T-helper 17 cell (primary cell): ENCODE measurements around the gene SUSD2. TPM values are rescaled to one million over a fixed set of nuclear protein-coding genes. Genes with fewer than 3 reads are reported as not detected.
"Not testable (repeated sequence)": the region's sequence is repeated elsewhere in the genome, so short reads cannot be mapped to it uniquely, and the experiment has no call there.

ENCODE experiments used
- ATAC-seq: fragments of 150-1000 bp; cut with Tn5 transposase; 2 replicates; pipeline ENCODE4 v1.10.0; 2021; ENCODE audit warnings: mild to moderate bottlenecking, moderate library complexity
- DNase-seq, 3 donors: peaks; one replicate each; pipeline versions ENCODE4 v3.0.0 to v3.0.0-alpha.2; 2020 to 2021
- H3K9me3 ChIP-seq: one replicate; pipeline ENCODE4 v1.7.0; 2013; ENCODE audit warnings: low read length, mild to moderate bottlenecking; ENCODE audit not compliant: control insufficient read depth, poor library complexity, severe bottlenecking
- H3K27ac Mint-ChIP-seq: one replicate; pipeline ENCODE4 v1.8.0; 2022; ENCODE audit warnings: mild to moderate bottlenecking, moderate library complexity, mixed read lengths
- H3K27me3 Mint-ChIP-seq: one replicate; pipeline ENCODE4 v1.8.0; 2022; ENCODE audit warnings: mixed read lengths
- H3K36me3 Mint-ChIP-seq: one replicate; pipeline ENCODE4 v1.8.0; 2022; ENCODE audit warnings: low read depth, mixed read lengths
- H3K4me1 Mint-ChIP-seq: one replicate; pipeline ENCODE4 v1.8.0; 2022; ENCODE audit warnings: mild to moderate bottlenecking, mixed read lengths
- H3K4me3 Mint-ChIP-seq: one replicate; pipeline ENCODE4 v1.8.0; 2022; ENCODE audit warnings: mild to moderate bottlenecking, moderate library complexity, mixed read lengths
- total RNA-seq, 4 donors: library from RNA in 2 of 4; stranded (reverse) in 2 of 4; gene quantifications; one replicate each; pipeline ENCODE4 v1.2.3 and lab custom pipeline; 2022 to 2026

Gene SUSD2
- total RNA-seq, 2 donors from 2014 or later = 0.80 to 1.1 TPM

DNA sequence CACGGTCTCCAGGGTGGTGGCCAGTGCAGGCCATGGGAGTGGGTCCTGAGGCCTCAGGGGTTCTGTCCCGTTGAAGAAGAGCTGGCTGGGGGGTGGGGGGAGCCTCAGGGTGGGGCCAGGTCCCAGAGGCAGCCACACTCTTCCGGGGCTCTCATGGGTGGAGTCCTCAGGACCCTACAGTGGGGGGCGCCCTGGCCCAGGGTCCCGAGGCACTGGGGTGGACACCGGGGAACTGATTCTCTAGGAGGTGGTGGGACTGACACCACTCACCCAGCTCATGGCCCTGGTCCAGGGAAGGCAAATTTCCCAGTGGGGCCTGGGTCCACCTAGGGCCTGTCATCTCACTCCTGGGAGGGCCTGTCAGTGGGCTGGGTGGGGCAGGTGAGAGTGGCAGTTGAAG lies 50.8 kb downstream of the SUSD2 start:
- no peak for DNase-seq
- peaks cover 4% of the 10 kb centered on the region for H3K4me1 Mint-ChIP-seq
- no peaks in the 10 kb centered on the region for H3K27me3 Mint-ChIP-seq
- H3K27ac Mint-ChIP-seq = no peak overlapping the region
- ATAC-seq = no peak
- no peak overlapping the region for H3K4me3 Mint-ChIP-seq
- no peaks in the 10 kb centered on the region for H3K36me3 Mint-ChIP-seq
- no peaks in the 10 kb centered on the region for H3K9me3 ChIP-seq

DNA sequence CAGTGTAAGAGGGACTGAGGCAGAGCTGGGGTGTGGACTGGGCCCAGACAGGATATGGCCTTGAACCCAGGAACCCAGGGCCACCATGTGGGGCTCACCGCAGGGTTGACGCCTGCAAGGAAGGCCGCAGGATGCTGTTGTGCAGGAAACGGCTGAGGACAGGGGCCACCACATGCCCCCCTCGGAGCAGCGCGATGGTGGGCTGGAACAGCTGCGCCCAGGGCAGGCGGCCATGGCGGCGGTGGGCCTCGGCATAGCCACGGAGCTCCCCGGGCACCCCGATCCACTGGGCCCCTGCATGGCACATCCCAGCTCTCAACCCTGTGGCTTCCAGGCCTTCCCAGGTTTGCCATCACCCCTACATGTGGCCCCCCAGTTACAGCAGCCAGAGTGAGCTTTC lies 51.4 kb downstream of the SUSD2 start:
- DNase-seq = no peak
- Mint-ChIP-seq H3K27ac (no peak overlapping the region), H3K27me3 (no peaks in the 10 kb centered on the region), H3K4me1 (peaks cover 4% of the 10 kb centered on the region), H3K36me3 (no peaks in the 10 kb centered on the region), H3K4me3 (no peak overlapping the region)
- H3K9me3 ChIP-seq = no peaks in the 10 kb centered on the region
- ATAC-seq = no peak

DNA sequence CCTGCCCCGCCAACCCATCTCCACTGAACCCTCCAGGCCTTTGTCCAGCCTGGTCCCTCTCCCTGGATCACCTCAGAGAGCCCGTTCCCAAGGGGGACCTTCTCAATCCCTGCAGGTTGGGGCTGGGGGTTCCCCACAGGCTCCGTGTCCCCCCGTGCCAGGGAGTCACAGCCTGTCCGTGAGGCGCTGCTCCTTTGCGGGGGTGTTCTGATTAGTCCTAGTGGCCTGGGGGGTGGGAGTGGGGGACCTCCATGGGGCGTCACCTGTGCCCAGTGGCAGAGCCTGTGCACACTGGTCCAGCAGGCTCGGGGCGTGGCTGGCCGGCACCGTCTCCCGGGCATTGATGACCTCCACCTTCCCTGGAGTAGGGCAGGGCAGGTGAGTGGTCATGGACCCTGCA lies 51.9 kb downstream of the SUSD2 start:
- no peaks in the 10 kb centered on the region for H3K36me3 Mint-ChIP-seq
- no peak overlapping the region for H3K27ac Mint-ChIP-seq
- ATAC-seq = no peak
- no peak overlapping the region for H3K4me3 Mint-ChIP-seq
- H3K9me3 ChIP-seq = no peaks in the 10 kb centered on the region
- DNase-seq = no peak
- H3K4me1 Mint-ChIP-seq = peaks cover 4% of the 10 kb centered on the region
- H3K27me3 Mint-ChIP-seq = no peaks in the 10 kb centered on the region

DNA sequence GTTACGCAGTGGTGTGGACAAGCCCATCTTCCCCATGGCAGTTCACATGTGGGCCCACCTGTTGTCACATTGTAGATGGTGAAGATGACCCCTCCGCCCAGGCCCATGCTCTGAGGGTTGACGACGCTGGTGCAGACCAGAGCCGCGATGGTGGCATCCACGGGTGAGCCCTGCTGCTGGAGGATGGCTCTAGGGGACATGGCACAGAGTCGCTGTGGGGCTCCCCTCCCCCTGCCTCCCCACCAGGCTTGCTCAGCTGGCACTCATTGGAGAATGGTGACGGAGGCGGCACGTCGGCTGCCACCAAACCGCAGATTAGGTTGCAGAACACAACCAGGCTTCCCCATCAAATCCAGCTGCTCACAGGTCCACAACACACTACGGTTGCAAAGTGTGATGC lies 52.5 kb downstream of the SUSD2 start:
- Mint-ChIP-seq H3K27ac (no peak overlapping the region), H3K36me3 (no peaks in the 10 kb centered on the region), H3K4me3 (no peak overlapping the region), H3K4me1 (peaks cover 4% of the 10 kb centered on the region), H3K27me3 (no peaks in the 10 kb centered on the region)
- no peaks in the 10 kb centered on the region for H3K9me3 ChIP-seq
- ATAC-seq (no peak), DNase-seq (no peak)

DNA sequence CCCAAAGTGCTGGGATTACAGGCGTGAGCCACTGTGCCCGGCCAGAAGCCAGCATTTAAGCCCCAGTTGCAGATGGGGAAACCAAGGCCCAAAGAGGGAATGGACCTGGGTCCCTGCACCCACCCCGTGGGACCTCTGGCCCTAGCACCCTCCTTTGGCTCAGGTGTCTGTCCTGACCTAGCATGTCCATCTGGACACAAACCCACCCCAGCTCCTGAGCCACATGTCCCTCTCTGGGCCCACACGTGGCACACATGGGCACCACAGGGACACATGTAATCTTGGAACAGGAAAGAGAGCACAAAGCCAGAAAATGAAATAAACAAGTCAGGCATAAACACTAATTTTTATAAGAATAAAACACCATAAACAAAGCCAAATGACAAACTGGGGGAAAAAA lies 54.0 kb downstream of the SUSD2 start:
- Mint-ChIP-seq H3K4me3 (no peak overlapping the region), H3K36me3 (no peaks in the 10 kb centered on the region), H3K27me3 (no peaks in the 10 kb centered on the region), H3K27ac (no peak overlapping the region), H3K4me1 (peaks cover 4% of the 10 kb centered on the region)
- no peak for DNase-seq
- no peaks in the 10 kb centered on the region for H3K9me3 ChIP-seq
- ATAC-seq = no peak

DNA sequence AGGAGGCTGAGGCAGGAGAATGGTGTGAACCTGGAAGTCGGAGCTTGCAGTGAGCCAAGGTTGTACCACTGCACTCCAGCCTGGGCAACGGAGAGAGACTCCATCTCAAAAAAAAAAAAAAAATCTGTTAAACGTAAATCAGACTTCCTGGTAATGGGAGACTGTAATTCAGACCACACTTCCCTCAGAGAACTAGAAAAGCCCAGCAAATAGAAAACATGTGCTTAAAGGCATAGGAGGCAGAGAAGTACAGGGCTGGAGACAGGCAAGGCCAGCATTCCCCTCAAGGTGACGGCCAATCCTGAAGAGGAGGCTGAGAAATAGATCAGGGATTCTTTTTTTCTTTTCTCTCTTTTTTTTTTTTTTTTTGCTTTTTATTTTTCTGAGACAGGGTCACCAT lies 55.4 kb downstream of the SUSD2 start:
- H3K27ac Mint-ChIP-seq = no peak overlapping the region
- H3K36me3 Mint-ChIP-seq = no peaks in the 10 kb centered on the region
- no peaks in the 10 kb centered on the region for H3K9me3 ChIP-seq
- no peak for ATAC-seq
- H3K4me3 Mint-ChIP-seq = no peak overlapping the region
- H3K4me1 Mint-ChIP-seq = peaks cover 5% of the 10 kb centered on the region
- DNase-seq = no peak
- H3K27me3 Mint-ChIP-seq = no peaks in the 10 kb centered on the region

DNA sequence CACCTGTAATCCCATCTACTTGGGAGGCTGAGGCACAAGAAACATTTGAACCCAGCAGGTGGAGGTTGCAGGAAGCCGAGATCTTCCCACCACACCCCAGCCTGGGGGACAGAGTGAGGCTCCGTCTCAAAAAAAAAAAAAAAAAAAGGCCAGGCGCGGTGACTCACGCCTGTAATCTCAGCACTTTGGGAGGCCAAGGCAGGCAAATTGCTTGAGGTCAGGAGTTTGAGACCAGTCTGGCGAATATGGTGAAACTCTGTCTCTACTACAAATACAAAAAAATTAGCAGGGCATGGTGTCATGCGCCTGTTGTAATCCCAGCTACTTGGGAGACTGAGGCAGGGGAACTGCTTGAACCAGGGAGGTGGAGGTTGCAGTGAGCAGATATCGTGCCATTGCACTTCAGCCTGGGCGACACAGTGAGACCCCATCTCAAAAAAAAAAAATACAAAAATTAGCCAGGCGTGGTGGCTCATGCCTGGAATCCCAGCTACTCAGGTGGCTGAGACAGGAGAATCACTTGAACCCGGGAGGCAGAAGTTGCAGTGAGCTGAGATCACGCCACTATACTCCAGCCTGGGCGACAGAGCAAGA lies 56.9 kb downstream of the SUSD2 start:
- H3K27me3 Mint-ChIP-seq, H3K9me3 ChIP-seq, ATAC-seq, H3K27ac Mint-ChIP-seq, H3K4me3 Mint-ChIP-seq, H3K36me3 Mint-ChIP-seq, DNase-seq: not testable (repeated sequence)
- H3K4me1 Mint-ChIP-seq = peaks cover 17% of the 10 kb centered on the region

Other genes with a start within 250 kb of the SUSD2 start
- gene GSTT2B, start 220.3 kb upstream of the SUSD2 start, total RNA-seq = not detected
- gene DDTL, start 214.6 kb upstream of the SUSD2 start, total RNA-seq = 1 to 10 TPM; 2.4 to 3.5 TPM
- gene DDT, start 207.0 kb upstream of the SUSD2 start, total RNA-seq = 10 to 100 TPM; 69.4 to 74.2 TPM
- gene GSTT2, start 201.4 kb upstream of the SUSD2 start, total RNA-seq = not detected
- gene GSTT4, start 176.0 kb upstream of the SUSD2 start, total RNA-seq = not detected
- gene CABIN1, start 170.2 kb upstream of the SUSD2 start, total RNA-seq = 100 to 1,000 TPM; 112 to 126 TPM
- gene GGT5, start 63.6 kb downstream of the SUSD2 start, total RNA-seq = not detected
- gene SPECC1L, start 89.3 kb downstream of the SUSD2 start, total RNA-seq = 10 to 100 TPM; 34.9 to 35.2 TPM
- gene ADORA2A, start 246.1 kb downstream of the SUSD2 start, total RNA-seq = 10 to 100 TPM; 20.4 to 22.0 TPM